D721Med (cell line): ENCODE measurements around the gene MYH16.
"Not testable (repeated sequence)": the region's sequence is repeated elsewhere in the genome, so short reads cannot be mapped to it uniquely, and the experiment has no call there.

Experiments
- DNase-seq: peaks from one replicate; pipeline ENCODE4 v3.0.0; 2011; ENCODE audit warnings: low spot score; ENCODE audit not compliant: insufficient read length
- FAIRE-seq: peaks from 2 replicates; lab custom pipeline; 2011; peaks lifted over from hg19 to GRCh38; lab: Jason Lieb, UNC
- TF ChIP-seq, protein P1 (sequence below): IDR thresholded peaks from 2 replicates; pipeline ENCODE4 v1.5.1; 2012; ENCODE audit warnings: mild to moderate bottlenecking, control low read depth; ENCODE audit not compliant: insufficient read depth; ENCODE audit errors: missing control alignments

The MYH16 gene

DNA sequence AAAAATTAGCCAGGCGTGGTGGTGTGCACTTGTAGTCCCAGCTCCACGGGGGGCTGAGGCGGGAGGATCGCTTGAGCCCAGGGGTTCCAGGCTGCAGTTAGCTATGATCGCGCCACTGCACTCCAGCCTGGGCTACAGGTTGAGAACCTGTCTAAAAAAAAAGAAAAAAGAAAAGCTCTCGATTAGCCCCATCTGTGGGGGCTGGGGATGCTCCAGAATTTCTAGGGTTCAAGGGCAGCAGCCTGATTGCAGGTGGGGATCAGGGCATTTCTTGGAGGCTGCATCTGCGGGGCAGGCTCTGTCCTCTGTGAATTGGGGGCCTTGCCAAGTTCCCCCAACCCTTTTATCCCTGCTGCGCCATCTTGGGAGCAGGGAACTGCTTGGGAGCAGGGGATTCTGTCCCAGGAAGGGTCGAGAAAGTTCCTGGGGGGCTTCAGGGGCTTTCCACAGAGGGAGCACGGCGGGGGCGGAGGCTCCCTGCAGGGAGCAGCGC, 52.4 kb downstream of the MYH16 start:
- FAIRE-seq (no peak), DNase-seq (no peak)
- TF ChIP-seq, protein P1, sequence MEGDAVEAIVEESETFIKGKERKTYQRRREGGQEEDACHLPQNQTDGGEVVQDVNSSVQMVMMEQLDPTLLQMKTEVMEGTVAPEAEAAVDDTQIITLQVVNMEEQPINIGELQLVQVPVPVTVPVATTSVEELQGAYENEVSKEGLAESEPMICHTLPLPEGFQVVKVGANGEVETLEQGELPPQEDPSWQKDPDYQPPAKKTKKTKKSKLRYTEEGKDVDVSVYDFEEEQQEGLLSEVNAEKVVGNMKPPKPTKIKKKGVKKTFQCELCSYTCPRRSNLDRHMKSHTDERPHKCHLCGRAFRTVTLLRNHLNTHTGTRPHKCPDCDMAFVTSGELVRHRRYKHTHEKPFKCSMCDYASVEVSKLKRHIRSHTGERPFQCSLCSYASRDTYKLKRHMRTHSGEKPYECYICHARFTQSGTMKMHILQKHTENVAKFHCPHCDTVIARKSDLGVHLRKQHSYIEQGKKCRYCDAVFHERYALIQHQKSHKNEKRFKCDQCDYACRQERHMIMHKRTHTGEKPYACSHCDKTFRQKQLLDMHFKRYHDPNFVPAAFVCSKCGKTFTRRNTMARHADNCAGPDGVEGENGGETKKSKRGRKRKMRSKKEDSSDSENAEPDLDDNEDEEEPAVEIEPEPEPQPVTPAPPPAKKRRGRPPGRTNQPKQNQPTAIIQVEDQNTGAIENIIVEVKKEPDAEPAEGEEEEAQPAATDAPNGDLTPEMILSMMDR: no peak

DNA sequence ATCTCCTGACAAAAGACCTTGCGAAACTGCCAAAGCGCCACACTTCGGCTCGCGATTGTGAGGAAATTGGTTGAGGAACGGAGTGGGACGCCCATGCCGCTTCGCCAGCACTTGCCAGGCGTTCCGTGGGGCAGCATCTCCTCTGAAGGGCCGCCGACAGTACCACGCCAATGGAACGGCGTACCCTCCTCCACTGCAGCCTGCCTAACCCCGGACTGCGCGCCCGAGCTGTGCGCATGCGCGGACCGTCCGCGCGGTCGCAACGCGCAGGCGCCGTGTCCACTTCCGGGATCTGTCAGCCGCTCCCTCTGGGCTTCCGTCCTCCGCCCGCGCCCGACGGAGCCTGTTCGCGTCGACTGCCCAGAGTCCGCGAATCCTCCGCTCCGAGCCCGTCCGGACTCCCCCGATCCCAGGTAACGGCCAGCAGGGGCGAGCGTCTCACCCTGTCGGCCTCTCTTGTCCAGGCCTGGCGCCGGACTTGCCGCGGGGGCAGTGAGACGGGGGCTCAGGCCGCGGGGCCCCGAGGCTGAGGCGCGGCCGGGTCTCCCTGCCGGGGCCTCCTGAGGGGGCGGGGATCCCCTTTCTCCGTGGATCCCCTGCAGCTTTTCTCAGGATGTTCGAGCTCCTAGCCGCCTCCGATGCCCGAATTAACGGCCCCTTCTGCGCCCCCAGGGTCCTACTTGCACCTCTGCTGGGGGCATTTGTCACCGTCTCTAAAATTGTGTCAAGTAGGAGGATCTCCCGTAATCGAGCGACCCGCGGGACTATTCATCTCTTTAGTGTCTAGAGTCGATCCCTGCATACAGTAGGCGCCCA, 53.2 kb downstream of the MYH16 start, which contains the start of gene ARPC1A:
Gene ARPC1A (plus strand): TSS at position 307 of the 816 bp plus-strand sequence. CDS start 7,456 bp downstream, outside the sequence.
- FAIRE-seq: no peak
- TF ChIP-seq, protein P1: no peak
- peak; percentile 84 for DNase-seq

- no peak for DNase-seq
- FAIRE-seq: no peak
- TF ChIP-seq, protein P1: no peak
These were observed 53.8 kb downstream of the MYH16 start for GRCh38 chr7:99326408-99326782.

DNA sequence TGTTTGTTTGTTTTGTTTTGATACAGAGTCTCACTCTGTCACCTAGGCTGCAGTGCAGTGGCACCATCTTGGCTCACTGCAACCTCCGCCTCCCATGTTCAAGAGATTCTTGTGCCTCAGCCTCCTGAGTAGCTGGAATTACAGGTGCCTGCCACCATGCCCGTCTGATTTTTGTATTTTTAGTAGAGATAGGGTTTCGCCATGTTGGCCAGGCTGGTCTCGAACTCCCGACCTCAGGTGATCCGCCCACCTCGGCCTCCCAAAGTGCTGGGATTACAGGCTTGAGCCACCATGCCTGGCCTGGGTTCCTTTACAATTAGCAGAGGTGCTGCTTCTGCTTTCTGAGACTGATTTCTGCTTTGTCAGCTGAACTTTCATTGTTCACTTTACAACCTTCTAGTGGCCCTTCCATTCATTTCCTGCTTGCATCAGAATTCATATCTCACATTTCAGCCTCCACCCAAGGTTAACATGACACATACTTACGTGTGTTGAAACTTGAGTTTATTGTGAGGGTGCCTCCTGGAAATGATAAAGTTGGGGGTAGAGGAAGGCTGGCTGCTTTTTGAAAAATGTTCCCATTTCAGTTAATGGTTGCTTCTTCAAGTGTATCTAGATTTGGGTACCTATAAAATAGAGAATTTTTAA, 57.8 kb downstream of the MYH16 start:
- not testable (repeated sequence) for FAIRE-seq, DNase-seq

- TF ChIP-seq, protein P1: no peak
- no peak for DNase-seq
- FAIRE-seq: no peak
These were observed 58.4 kb downstream of the MYH16 start for GRCh38 chr7:99331002-99331401.

GRCh38 chr7:99339595-99339994, 67.0 kb downstream of the MYH16 start:
- TF ChIP-seq, protein P1: no peak
- no peak for FAIRE-seq
- DNase-seq: no peak

DNA sequence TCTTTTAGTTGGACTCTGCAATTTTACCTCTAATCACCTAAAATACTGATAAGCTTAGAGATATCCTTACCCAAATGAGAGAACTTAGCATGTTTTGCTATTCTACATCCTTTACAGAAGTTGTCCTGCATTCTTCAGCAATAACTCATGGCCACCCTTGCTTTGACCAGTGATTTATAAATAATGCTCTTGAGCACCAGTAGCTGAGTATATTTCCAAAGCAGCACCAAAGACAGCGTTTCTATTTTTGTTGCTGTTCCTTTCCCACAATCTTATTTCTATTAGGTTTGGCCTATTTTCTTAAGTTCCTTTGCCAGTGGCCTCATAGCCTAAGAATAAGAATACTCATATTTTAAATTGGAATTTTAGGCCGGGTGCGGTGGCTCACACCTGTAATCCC, 68.0 kb downstream of the MYH16 start:
- FAIRE-seq (no peak), DNase-seq (no peak)
- TF ChIP-seq, protein P1: no peak
